Fibroblast of villous mesenchyme (primary cell): ENCODE results near the gene MTOR. TPM values are rescaled to one million over a fixed set of nuclear protein-coding genes. Genes with fewer than 3 reads are reported as not detected.
"Not testable (repeated sequence)": the region's sequence is repeated elsewhere in the genome, so short reads cannot be mapped to it uniquely, and the experiment has no call there.

ENCODE experiments used
- DNase-seq: peaks from one replicate; pipeline ENCODE4 v3.0.0-alpha.2; 2010; ENCODE audit warnings: low read depth
- H3K4me3 ChIP-seq: 2 replicates; pipeline ENCODE4 v1.5.1; 2011; ENCODE audit warnings: low read depth, mild to moderate bottlenecking, low read length
- total RNA-seq: library from RNA; depleted of rRNA; stranded (reverse); fragments of >200 nt; gene quantifications from 2 replicates; pipeline ENCODE4 v1.2.3, GENCODE V29; 2012
- TF ChIP-seq, protein P1 (sequence below): IDR thresholded peaks from 2 replicates; pipeline ENCODE4 v1.5.1; 2012; ENCODE audit warnings: low read depth, mild to moderate bottlenecking, low read length; ENCODE audit not compliant: insufficient read depth

MTOR gene
- total RNA-seq, 1 donor, result 47.5 TPM

DNA sequence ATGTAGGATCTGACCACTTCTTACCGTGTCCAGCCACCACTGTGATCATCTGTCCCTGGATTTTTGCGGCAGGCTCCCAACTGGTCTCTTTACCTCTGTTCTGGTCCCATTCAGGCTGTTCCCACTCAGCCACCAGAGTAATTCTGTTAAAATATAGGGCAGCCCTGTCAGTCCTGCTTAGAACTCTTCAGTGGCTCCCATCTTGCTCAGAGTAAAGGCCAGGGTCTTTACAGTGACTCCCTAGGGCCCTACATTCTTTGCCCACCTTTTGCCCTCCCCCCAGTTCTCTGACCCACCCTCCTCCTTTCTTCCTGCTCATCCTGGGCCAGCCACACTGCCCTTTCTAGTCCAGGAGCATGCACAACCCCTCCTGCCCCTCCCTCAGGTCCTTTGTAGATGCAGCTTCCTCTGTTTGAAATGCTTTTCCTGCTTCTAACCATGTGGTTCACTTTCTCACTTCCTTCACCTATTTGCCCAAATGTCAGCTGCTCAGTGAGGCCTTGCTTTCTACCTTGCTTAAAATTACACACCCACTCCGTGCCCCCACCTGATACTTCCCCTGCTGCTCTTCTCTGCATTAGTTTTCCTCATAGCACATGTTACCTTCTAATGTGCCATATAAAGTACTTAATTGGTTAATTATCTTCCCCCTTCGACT lies 18.5 kb upstream of the MTOR start:
- TF ChIP-seq, protein P1, sequence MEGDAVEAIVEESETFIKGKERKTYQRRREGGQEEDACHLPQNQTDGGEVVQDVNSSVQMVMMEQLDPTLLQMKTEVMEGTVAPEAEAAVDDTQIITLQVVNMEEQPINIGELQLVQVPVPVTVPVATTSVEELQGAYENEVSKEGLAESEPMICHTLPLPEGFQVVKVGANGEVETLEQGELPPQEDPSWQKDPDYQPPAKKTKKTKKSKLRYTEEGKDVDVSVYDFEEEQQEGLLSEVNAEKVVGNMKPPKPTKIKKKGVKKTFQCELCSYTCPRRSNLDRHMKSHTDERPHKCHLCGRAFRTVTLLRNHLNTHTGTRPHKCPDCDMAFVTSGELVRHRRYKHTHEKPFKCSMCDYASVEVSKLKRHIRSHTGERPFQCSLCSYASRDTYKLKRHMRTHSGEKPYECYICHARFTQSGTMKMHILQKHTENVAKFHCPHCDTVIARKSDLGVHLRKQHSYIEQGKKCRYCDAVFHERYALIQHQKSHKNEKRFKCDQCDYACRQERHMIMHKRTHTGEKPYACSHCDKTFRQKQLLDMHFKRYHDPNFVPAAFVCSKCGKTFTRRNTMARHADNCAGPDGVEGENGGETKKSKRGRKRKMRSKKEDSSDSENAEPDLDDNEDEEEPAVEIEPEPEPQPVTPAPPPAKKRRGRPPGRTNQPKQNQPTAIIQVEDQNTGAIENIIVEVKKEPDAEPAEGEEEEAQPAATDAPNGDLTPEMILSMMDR, result no peak
- H3K4me3 ChIP-seq, result no peak overlapping the region
- DNase-seq, result no peak

DNA sequence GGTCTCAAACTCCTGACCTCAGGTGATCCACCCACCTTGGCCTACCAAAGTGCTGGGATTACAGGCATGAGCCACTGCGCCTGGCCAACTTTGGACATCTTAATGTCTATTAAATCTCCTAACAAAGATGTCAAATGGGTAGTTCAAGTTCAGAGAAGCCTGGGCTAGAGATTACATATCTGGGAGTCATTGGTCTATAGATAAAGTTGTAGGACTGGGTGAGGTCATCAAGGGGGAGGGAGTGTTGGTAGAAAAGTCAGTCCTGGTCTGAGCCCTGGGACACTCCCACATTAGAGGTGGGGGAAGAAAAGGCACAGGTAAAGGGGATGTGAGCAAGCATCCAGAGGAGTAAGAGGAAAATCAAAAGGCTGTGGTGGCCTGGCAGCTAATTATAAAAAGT lies 17.3 kb upstream of the MTOR start:
- H3K4me3 ChIP-seq, result no peak overlapping the region
- TF ChIP-seq, protein P1, result no peak
- DNase-seq, result no peak

DNA sequence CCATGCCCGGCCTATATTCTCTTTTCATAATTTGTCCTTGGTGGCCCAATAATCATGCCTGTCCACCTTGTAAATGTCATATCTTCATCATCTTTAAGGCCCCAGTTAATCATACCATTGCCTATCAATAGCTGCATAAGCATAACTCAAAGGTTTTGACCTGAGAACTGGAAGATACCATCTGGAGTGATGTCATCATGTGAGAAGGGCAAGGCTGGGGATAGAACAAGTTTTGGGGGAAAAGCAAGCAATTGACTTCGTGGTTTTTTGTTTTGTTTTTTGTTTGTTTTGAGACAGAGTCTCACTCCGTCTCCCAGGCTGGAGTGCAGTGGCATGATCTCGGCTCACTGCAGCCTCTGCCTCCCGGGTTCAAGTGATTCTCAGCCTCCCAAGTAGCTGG lies 16.8 kb upstream of the MTOR start:
- TF ChIP-seq, protein P1, result no peak
- no peak overlapping the region for H3K4me3 ChIP-seq
- DNase-seq, result no peak

DNA sequence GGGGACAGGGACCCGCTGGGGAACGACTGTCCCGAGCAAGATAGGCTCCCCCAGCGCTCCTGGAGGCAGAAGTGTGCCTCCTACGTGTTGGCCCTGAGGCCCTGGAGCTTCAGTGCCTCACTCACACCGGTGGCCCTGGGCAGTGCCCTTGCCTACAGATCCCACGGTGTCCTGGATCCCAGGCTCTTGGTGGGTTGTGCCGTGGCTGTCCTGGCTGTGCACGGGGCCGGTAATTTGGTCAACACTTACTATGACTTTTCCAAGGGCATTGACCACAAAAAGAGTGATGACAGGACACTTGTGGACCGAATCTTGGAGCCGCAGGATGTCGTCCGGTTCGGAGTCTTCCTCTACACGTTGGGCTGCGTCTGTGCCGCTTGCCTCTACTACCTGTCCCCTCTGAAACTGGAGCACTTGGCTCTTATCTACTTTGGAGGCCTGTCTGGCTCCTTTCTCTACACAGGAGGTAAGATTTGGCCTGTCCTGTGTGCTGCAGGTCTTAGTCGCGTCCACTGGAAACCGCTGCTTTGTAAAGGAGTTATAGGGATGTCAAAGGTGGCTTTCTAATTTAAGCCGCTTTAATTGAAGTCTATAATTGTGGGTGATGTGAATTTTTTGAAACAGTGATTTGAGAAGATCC lies 11.4 kb upstream of the MTOR start:
- H3K4me3 ChIP-seq, result peak overlapping the region; percentile 84
- no peak for DNase-seq
- TF ChIP-seq, protein P1, result no peak

DNA sequence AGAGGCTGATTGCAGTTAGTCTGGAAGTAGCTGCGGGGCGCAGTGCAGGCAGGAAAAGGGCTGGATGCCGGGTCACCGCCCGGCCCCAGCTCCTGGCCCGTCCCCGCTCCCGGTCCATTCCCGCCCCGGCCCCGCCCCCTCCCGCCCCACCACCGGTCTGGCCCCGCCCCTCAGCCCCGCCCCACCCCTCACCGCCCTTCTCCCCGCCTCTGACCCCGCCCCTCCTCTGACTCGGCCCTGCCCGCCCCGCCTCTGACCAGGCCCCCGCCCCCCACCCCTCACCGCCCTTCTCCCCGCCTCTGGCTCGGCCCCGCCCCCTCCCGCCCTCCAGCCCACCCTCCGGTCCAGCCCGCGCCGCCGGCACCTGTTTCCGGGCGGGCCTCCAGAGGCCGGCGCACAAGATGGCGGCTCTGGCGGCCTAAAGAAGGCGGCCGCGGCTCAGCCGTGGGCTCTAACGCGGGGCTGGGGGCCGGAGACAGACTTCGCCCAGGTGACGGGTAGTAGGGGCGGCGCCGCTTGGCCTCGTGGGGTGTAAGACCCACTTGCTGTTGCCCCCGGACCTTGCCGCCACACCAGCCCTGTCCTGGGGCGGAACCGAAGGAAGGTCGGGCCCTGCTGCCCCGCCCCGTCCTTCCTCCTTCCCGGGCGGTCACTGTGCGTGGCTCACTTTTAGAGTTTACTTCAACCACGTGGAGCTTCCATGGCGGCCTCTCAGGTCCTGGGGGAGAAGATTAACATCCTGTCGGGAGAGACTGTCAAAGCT lies 10.7 kb upstream of the MTOR start, which contains the start of gene UBIAD1:
TSS of gene UBIAD1 (plus strand) at position 367 of the 763 bp plus-strand sequence. CDS start at position 701, 334 bp downstream.
- peak; percentile 89 for DNase-seq
- TF ChIP-seq, protein P1, result peak; percentile 18
- H3K4me3 ChIP-seq, result peak within 1 kb of the TSS; percentile 84

DNA sequence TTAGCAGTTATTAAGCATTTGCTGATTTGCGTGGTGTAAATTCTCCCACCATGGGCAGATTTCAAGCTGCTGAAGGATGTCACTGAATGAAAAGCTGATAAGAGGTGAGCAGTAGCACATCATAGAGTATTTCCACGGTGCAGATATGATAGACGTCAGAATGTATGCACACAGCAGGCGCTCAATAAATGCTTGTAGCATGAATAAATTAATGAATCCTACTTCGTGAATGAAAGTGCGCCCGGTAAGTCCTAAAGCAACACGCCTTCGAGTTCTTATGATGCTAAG lies 10.1 kb upstream of the MTOR start:
- H3K4me3 ChIP-seq, result peak overlapping the region; percentile 3
- TF ChIP-seq, protein P1, result no peak
- no peak for DNase-seq

DNA sequence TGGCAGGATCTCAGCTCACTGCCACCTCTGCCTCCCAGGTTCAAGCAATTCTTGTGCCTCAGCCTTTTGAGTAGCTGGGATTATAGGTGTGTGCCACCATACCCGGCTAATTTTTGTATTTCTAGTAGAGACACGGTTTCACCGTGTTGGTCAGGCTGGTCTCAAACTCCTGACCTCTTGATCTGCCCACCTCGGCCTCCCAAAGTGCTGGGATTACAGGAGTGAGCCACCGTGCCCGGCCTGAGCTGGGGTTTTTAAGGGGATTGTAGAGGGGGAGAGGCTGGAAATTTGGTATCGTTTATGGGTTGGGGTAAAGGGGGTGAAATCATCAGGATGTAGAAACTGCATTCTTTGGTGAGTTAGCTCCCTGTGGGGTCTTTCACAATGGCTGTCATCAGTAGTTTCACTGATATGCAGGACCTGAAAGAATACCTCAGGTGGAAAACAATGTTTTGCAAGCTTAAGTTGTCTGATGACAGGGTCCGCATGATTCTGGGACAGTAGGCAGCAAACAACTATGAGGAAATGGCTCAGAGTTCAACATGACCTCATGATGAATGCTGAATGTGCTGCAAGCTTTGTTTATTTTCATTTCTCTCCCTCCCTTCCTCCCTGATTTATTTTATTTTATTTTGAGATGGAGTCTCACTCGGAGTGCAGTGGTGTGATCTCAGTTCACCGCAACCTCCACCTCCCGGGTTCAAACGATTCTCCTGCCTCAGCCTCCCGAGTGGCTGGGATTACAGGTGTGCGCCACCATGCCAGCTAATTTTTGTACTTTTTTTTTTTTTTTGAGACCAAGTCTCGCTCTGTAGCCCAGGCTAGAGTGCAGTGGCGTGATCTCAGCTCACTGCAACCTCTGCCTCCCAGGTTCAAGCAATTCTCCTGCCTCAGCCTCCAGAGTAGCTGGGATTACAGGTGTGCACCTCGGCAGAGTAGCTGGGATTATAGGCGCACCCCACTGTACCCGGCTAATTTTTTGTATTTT lies 5.3 kb upstream of the MTOR start:
- DNase-seq, result peak; percentile 68
- H3K4me3 ChIP-seq, result not testable (repeated sequence)
